Smooth muscle cell (in vitro differentiated cells): ENCODE results near the gene WARS2. TPM values are rescaled to one million over a fixed set of nuclear protein-coding genes. Genes with fewer than 3 reads are reported as not detected.

Source experiments
- DNase-seq: peaks from one replicate; lab custom pipeline; 2025; ENCODE audit not compliant: unreplicated experiment; lab: John Stamatoyannopoulos, UW
- H2AFZ ChIP-seq: fragments of 200-600 bp; sonication (generic); 2 replicates; pipeline ENCODE4 v1.6.0; 2016; ENCODE audit warnings: antibody characterized with exemption, low read depth, mild to moderate bottlenecking
- H3F3A ChIP-seq: fragments of 200-600 bp; sonication (generic); 2 replicates; pipeline ENCODE4 v1.6.0; 2017; ENCODE audit warnings: antibody characterized with exemption, low read depth
- H3K27ac ChIP-seq: fragments of 200-600 bp; sonication (generic); 2 replicates; pipeline ENCODE4 v1.5.1; 2016; ENCODE audit warnings: low read depth, mild to moderate bottlenecking
- H3K27me3 ChIP-seq: fragments of 200-600 bp; sonication (generic); 2 replicates; pipeline ENCODE4 v1.6.1; 2016; ENCODE audit warnings: low read depth, mild to moderate bottlenecking
- H3K36me3 ChIP-seq: fragments of 200-600 bp; sonication (generic); 2 replicates; pipeline ENCODE4 v1.5.1; 2016; ENCODE audit warnings: low read depth
- H3K4me1 ChIP-seq: fragments of 200-600 bp; sonication (generic); 2 replicates; pipeline ENCODE4 v1.5.1; 2016; ENCODE audit warnings: low read depth
- H3K4me2 ChIP-seq: fragments of 200-600 bp; sonication (generic); 2 replicates; pipeline ENCODE4 v1.6.0; 2016; ENCODE audit warnings: mild to moderate bottlenecking
- H3K4me3 ChIP-seq: fragments of 200-600 bp; sonication (generic); 2 replicates; pipeline ENCODE4 v1.5.1; 2016; ENCODE audit warnings: mild to moderate bottlenecking
- H3K79me2 ChIP-seq: fragments of 200-600 bp; sonication (generic); 2 replicates; pipeline ENCODE4 v1.6.0; 2016; ENCODE audit warnings: low read depth, mild to moderate bottlenecking
- H3K9ac ChIP-seq: fragments of 200-600 bp; sonication (generic); 2 replicates; pipeline ENCODE4 v1.6.0; 2016; ENCODE audit warnings: low read depth
- H3K9me3 ChIP-seq: fragments of 200-600 bp; sonication (generic); replicated peaks from 2 replicates; pipeline ENCODE4 v1.5.1; 2016; ENCODE audit warnings: low read depth
- H4K20me1 ChIP-seq: fragments of 200-600 bp; sonication (generic); 2 replicates; pipeline ENCODE4 v1.6.0; 2016; ENCODE audit warnings: low read depth
- CTCF ChIP-seq: fragments of 200-600 bp; sonication (generic); IDR thresholded peaks from 2 replicates; pipeline ENCODE4 v1.5.1; 2017; ENCODE audit warnings: borderline replicate concordance, mild to moderate bottlenecking, antibody characterized with exemption; ENCODE audit not compliant: insufficient read depth, poor library complexity, severe bottlenecking
- WGBS: methylation state at CpG from one replicate; pipeline ENCODE4 v1.1.7; 2016; ENCODE audit warnings: low lambda C conversion rate; 5-methylcytosine and 5-hydroxymethylcytosine counted together
- polyA plus RNA-seq: library from polyadenylated mRNA; unstranded; fragments of >200 nt; fragmentation: Nextera tagmentation; extraction: Ambion mirVana; gene quantifications from 2 replicates; pipeline ENCODE4 v1.2.1, GENCODE V29; 2016
- total RNA-seq: library from RNA; depleted of rRNA; stranded (reverse); fragments of >200 nt; gene quantifications from 2 replicates; pipeline ENCODE4 v1.2.3, GENCODE V29; 2014

Gene WARS2
- total and polyA plus RNA-seq, 2 experiments from 2014 or later = 5.9 to 9.6 TPM

- Histone ChIP-seq H3K27me3 (no peaks in the 10 kb centered on the region), H3K4me1 (no peaks in the 10 kb centered on the region), H4K20me1 (no peaks in the 10 kb centered on the region), H3K79me2 (no peaks in the 10 kb centered on the region), H3K4me2 (no peak overlapping the region), H2AFZ (no peak overlapping the region), H3K4me3 (no peak overlapping the region), H3K27ac (no peak overlapping the region), H3K9me3 (no peaks in the 10 kb centered on the region), H3K9ac (no peak overlapping the region), H3K36me3 (no peaks in the 10 kb centered on the region), H3F3A (no peaks in the 10 kb centered on the region)
- TF ChIP-seq CTCF = no peak
- WGBS = 84% methylated on average over 4 of the region's 4 CpGs
- no peak for DNase-seq
These were observed 72.0 kb downstream of the WARS2 start for GRCh38 chr1:119068427-119068826.

- Histone ChIP-seq H3K79me2 (no peaks in the 10 kb centered on the region), H3K36me3 (no peaks in the 10 kb centered on the region), H3K27ac (no peak overlapping the region), H3K9me3 (no peaks in the 10 kb centered on the region), H3K9ac (no peak overlapping the region), H4K20me1 (no peaks in the 10 kb centered on the region), H3K4me2 (no peak overlapping the region), H3F3A (no peaks in the 10 kb centered on the region), H3K4me1 (no peaks in the 10 kb centered on the region), H3K4me3 (no peak overlapping the region), H2AFZ (no peak overlapping the region), H3K27me3 (no peaks in the 10 kb centered on the region)
- no peak for DNase-seq
- no peak for TF ChIP-seq CTCF
These were observed 78.8 kb downstream of the WARS2 start for GRCh38 chr1:119061700-119062099.

- Histone ChIP-seq H3K27me3 (no peaks in the 10 kb centered on the region), H3K9me3 (no peaks in the 10 kb centered on the region), H4K20me1 (no peaks in the 10 kb centered on the region), H3K4me1 (no peaks in the 10 kb centered on the region), H3K4me3 (no peak overlapping the region), H3K27ac (no peak overlapping the region), H3K4me2 (no peak overlapping the region), H2AFZ (no peak overlapping the region), H3K36me3 (no peaks in the 10 kb centered on the region), H3F3A (no peaks in the 10 kb centered on the region), H3K79me2 (no peaks in the 10 kb centered on the region), H3K9ac (no peak overlapping the region)
- no peak for TF ChIP-seq CTCF
- 100% methylated on average over 2 of the region's 2 CpGs for WGBS
- DNase-seq = no peak
These were observed 84.9 kb downstream of the WARS2 start for GRCh38 chr1:119055568-119055967.

GRCh38 chr1:119053917-119054316, 86.5 kb downstream of the WARS2 start:
- Histone ChIP-seq H3K79me2 (no peaks in the 10 kb centered on the region), H3K27me3 (no peaks in the 10 kb centered on the region), H3K36me3 (no peaks in the 10 kb centered on the region), H3K9me3 (no peaks in the 10 kb centered on the region), H3F3A (no peaks in the 10 kb centered on the region), H4K20me1 (no peaks in the 10 kb centered on the region), H3K9ac (no peak overlapping the region), H3K4me3 (no peak overlapping the region), H3K4me2 (no peak overlapping the region), H3K4me1 (no peaks in the 10 kb centered on the region), H2AFZ (no peak overlapping the region), H3K27ac (no peak overlapping the region)
- 97% methylated on average over 1 of the region's 1 CpG for WGBS
- no peak for TF ChIP-seq CTCF
- no peak for DNase-seq
